Anterior cingulate cortex (tissue), 58 donors: ENCODE measurements around the gene SALL1.

Experiments used
- DNase-seq, 58 donors: peaks; one replicate each; lab custom pipeline; 2025; lab: John Stamatoyannopoulos, UW

Gene SALL1

GRCh38 chr16:51150888-51151320 lies at the start of gene SALL1:
SALL1 (minus strand) TSS chr16:51151270; CDS start chr16:51151241, 29 bp downstream.
- DNase-seq: peak in 14 of 58 donors; percentile 48 to 75 (median 58)

- DNase-seq: no peak
Measured at GRCh38 chr16:51200793-51201192, 49.7 kb upstream of the SALL1 start.

- DNase-seq: no peak
Measured at GRCh38 chr16:51197953-51198748, 47.1 kb upstream of the SALL1 start.

DNA sequence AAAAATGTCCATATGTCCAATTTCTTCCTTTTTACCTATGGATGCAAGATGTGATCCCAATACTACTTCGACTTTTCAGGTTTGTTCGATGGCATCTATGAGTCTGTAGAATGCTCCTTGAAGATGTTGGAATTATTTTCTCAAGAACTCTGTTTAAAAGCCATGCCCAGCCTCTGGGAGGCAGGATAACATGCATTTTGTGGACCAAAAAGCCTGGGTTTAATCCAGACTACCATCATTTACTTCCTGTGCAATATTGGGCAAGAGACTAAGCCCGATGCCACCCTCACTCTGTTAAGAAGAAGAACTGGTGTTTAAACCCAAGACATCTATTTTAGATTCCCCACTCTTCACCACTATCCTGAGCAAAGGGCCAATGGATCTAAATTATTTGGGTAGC lies 42.8 kb upstream of the SALL1 start:
- no peak for DNase-seq

GRCh38 chr16:51184702-51185433 lies 33.8 kb upstream of the SALL1 start:
- DNase-seq: no peak

GRCh38 chr16:51181503-51181811 lies 30.4 kb upstream of the SALL1 start:
- no peak for DNase-seq

GRCh38 chr16:51180719-51181502 lies 29.8 kb upstream of the SALL1 start:
- no peak for DNase-seq

DNA sequence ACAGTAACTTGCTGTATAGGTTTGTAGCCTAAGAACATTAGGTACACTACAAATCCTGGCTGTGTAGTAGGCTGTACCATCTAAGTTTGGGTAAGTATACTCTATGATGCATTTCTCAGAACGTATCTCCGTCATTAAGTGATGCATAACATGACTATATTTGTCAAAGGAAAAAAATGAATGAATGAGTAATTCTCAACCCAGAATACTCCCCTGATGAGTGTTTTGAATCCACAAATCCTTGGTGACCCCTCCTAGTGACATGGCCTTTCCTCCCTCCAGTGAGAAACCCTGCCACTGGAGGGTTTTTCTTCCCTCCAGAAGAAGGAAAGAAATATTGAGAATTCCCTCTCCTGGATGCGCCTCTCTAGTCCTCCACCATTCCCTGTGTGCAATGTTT lies 24.0 kb upstream of the SALL1 start:
- DNase-seq: no peak

DNA sequence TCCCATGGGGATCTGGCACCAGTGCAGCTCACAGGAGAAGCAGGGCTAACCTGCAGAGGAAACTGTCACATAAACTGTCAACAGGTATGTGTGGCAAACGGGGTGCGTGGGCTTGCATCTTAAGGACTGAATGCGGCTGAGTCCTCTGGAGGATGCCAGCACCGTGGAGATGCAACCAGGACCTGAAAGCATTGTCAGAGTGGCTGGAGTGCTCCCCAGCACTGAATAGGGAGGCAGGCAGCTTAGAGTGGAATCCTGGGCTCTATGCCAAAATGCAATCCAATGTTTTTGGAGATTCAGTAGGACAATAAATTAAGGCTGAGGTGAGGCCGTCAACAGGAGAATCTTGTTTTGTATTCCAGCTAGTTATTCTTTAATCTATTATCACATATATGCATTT lies 21.3 kb upstream of the SALL1 start:
- no peak for DNase-seq

DNA sequence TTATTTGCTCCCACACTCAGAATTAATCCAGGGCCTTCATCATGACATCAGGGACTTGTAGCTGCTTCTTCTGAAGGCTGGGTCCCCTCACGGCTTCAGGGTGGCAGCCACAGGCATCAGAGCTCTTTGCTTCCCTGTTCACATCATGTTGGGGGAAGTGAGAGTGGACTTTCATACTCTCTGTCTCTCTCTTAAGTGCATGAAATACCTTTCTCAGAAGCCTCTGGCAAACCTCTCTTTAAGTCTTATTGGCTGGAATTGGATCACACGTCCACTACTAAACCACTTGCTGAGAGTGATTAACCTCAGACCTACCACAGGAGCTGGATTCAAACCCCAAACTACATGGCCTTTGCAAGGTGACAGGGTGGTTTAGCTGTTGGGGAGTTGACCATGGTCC lies 17.7 kb upstream of the SALL1 start:
- no peak for DNase-seq

- peak in 1 of 58 donors; percentile 15 for DNase-seq
Measured at GRCh38 chr16:51167170-51167895, 16.3 kb upstream of the SALL1 start.

- no peak for DNase-seq
Measured at GRCh38 chr16:51166541-51166940, 15.5 kb upstream of the SALL1 start.

GRCh38 chr16:51166091-51166490 lies 15.0 kb upstream of the SALL1 start:
- no peak for DNase-seq

DNA sequence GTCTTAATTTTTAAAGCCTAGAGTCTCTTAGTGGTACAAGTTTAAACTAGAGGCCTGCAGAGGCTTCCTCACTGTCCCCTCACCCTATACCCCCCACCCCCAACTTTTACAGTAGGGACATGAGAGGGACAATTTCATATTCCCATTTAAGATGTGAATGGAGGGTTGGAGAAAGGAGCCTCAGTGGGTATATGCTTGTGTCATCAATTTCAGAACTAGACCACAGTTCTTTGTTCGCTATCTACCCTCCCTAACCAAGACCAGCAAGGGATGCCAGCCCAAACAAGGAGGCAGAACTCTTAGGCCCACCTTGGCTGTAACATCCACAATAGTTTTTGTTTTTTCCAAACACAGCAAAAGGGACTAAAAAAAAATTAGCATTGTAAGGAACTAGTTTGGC lies 14.0 kb upstream of the SALL1 start:
- DNase-seq: no peak

DNA sequence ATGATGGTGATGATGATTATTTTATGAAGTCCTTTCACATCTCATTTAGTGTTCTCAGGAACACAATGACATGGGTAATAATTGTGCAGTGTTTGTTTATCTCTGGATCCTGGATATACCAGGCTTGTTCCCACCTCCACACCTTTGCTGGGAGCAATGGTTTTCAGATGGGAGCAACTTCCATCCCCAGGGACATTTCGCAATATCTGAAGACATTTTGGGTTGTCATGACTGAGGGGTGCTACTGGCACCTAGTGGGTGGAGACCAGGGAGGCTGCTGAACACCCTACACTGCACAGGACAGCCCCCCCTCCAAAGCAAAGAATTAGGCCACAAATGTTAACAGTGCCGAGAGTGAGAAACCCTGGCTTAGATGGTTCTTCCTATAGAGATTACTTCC lies 13.5 kb upstream of the SALL1 start:
- no peak for DNase-seq

DNA sequence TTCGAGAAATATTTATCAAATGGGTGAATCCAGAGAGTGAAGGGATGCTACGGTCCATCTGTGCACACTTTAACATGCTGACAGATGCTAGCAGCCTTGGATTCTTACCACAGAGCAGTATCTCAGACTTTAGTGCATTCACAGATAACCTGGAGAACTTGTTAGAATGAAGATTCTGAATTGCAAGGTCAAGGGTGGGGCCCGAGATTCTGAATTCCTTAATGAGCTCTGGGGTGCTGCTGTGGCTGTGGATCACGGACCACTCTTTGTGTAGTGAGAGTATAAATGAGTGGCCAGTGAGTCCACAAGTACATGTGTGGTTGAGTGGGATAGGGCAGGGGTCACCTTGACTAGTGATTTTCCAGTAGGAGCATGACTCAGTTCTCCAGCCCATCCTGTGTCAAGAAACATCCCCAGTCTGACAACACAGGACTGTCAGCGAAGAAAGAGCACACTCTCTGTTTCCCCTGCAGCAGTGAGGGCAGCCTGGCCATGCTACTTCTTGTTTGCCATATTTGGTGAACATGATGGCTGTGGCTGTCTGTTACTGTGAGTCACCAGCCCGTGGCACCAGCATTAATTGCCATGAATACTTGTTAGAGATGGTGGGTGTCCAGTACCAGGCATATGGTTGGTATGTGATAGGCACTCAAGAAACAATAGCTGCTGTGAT lies 13.0 kb upstream of the SALL1 start:
- DNase-seq: peak in 2 of 58 donors; percentile 14 to 54

DNA sequence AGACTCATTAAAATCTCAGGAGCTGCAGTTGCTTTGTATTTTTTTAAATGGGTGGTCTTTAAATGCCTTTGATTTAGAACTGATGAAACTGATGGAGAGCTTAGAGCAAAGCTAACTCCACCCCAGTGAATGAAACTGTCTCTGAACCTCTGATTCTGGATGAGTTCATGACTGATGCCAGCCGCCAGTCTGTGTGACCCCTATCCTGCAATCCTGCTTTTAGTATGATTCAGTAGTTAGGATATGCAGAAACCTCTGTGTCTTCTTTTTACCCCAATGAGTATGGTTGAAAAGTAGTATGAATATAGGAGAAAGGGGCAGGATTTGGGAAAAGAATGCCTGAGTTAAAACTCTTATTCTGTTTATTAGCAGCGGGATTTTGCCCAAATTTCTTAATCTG lies 12.3 kb upstream of the SALL1 start:
- no peak for DNase-seq

DNA sequence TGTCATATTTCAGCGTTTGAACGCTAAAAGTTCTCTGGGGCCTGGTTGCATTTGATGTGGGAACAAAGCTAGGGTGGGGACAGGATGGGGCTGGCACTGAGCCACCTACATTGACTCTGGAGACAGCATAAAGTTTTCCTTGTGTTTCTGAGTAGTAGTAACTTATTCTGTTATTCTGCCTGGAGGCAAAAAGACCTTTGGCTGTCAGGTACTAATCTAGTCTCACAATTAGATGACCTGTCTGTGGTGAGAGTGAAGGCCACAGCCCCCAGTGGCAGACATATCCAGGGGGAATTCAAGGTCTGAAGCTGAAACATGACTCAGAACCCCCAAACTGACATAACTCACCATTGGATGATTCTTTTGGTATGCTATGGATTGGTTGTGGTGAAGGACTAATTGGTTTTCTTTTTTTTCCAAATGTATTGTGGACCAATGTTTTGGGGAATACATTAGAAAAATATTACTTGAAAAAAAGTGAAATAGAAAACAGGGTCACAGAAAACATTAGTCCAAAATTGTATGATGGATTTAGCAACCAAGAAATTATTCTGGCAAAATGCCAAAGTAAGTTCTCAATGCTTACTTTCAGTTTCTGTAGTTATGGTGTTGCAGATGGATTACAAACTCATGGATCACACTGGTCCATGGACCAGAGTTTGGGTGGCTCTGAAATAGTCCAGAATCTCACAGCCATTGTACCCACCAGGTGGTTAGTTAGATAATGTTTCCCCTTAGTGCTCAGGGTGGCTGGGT lies 10.5 kb upstream of the SALL1 start:
- DNase-seq: no peak

DNA sequence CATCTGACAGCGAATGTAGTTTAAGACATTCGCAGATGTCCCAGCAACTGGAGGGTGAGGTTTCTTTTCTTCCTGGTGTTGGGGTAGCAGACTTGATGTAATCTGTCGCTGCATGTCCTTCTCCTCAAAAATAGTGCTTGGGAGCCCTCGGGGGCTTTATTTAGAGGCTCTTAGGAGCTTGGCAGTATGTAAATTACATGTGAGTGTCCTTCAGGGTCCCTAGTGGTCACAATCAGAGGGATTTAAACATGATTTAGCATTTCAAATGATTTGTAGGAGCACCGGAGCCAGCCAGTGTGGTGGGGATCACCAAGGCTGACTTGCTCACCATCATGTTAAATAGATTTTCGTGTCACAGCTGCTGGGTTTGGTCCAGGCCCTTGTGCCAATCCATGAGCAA lies 8.8 kb upstream of the SALL1 start:
- DNase-seq: peak in 1 of 58 donors; percentile 35
